ENCODE data around the gene FBLN1. TPM values are rescaled to one million over a fixed set of nuclear protein-coding genes. Genes with fewer than 3 reads are reported as not detected.

The FBLN1 gene
- total RNA-seq, 1 experiment from 2014 or later: 183 TPM

- DNase-seq (ENCODE audit: low spot score) (no peak), ATAC-seq (peak; percentile 45; the same call in 1 of the 2 replicates)
- ChIA-PET POLR2A (interaction anchor here (0.6 kb wide), 1 partner anchor 757 kb away, joined by 4 read pairs; no protein-coding TSS in a partner anchor), CTCF (interaction anchor here (0.5 to 2.5 kb wide), 10 partner anchors 12 to 360 kb away, joined by 3 to 10 read pairs (median 3); partner anchors contain the start of genes RIBC2, SMC1B and UPK3A)
- Mint-ChIP-seq H3K4me3 (no peak overlapping the region), H3K27ac (no peak overlapping the region; the same call in 1 of the 2 replicates), H3K9me3 (peaks cover 5% of the 10 kb centered on the region), H3K4me1 (peaks cover 10% of the 10 kb centered on the region), H3K27me3 (ENCODE audit: low read depth) (no peaks in the 10 kb centered on the region), H3K36me3 (peaks cover 66% of the 10 kb centered on the region)
- TF ChIP-seq MXD4 (CRISPR knock-in tag; IDR thresholded peaks at IDR 0.05; ENCODE audit: borderline replicate concordance) (no peak), ZNF396 (CRISPR knock-in tag; IDR thresholded peaks at IDR 0.05; ENCODE audit: borderline replicate concordance) (no peak), ZMAT4 (CRISPR knock-in tag; IDR thresholded peaks at IDR 0.05) (no peak), RORB (CRISPR knock-in tag; IDR thresholded peaks at IDR 0.05) (no peak)
Observed at GRCh38 chr22:45552580-45553350, 50.1 kb downstream of the FBLN1 start.

GRCh38 chr22:45553351-45554039 lies 50.8 kb downstream of the FBLN1 start:
- Mint-ChIP-seq H3K36me3 (peaks cover 66% of the 10 kb centered on the region), H3K27me3 (ENCODE audit: low read depth) (no peaks in the 10 kb centered on the region), H3K9me3 (peaks cover 11% of the 10 kb centered on the region), H3K4me1 (peaks cover 10% of the 10 kb centered on the region), H3K27ac (peak overlapping the region; percentile 42; the same call in 1 of the 2 replicates), H3K4me3 (no peak overlapping the region)
- peak; percentile 87 for DNase-seq (ENCODE audit: low spot score)
- POLR2A ChIA-PET: no interaction called here
- ATAC-seq: peak; percentile 75
- CTCF ChIA-PET: interaction anchor here (0.5 to 2.5 kb wide), 10 partner anchors 14 to 269 kb away, joined by 3 to 10 read pairs (median 4); partner anchors contain the start of gene UPK3A
- TF ChIP-seq ZNF423 (CRISPR knock-in tag; IDR thresholded peaks at IDR 0.05): no peak
- TF ChIP-seq ZNF317 (CRISPR knock-in tag; IDR thresholded peaks at IDR 0.05; ENCODE audit: borderline replicate concordance, low read depth): no peak
- TF ChIP-seq SOX15 (CRISPR knock-in tag; IDR thresholded peaks at IDR 0.05): no peak
- TF ChIP-seq RORB (CRISPR knock-in tag; IDR thresholded peaks at IDR 0.05): no peak
- no peak for TF ChIP-seq CREB1 (CRISPR knock-in tag; IDR thresholded peaks at IDR 0.05)
- no peak for TF ChIP-seq ZNF232 (CRISPR knock-in tag; IDR thresholded peaks at IDR 0.05)
- TF ChIP-seq ATF6 (CRISPR knock-in tag; IDR thresholded peaks at IDR 0.05): no peak
- peak; percentile 84 for TF ChIP-seq ETV6 (CRISPR knock-in tag; IDR thresholded peaks at IDR 0.05)
- TF ChIP-seq ZBTB43 (CRISPR knock-in tag; IDR thresholded peaks at IDR 0.05): peak; percentile 84
- no peak for TF ChIP-seq CBFB (CRISPR knock-in tag; IDR thresholded peaks at IDR 0.05; ENCODE audit: low read depth)
- no peak for TF ChIP-seq E2F4 (CRISPR knock-in tag; IDR thresholded peaks at IDR 0.05; ENCODE audit: borderline replicate concordance, low read depth)
- no peak for TF ChIP-seq CDX4 (CRISPR knock-in tag; IDR thresholded peaks at IDR 0.05; ENCODE audit: borderline replicate concordance)
- TF ChIP-seq PREB (CRISPR knock-in tag; IDR thresholded peaks at IDR 0.05; ENCODE audit: borderline replicate concordance): no peak
- no peak for TF ChIP-seq ATF2 (CRISPR knock-in tag; IDR thresholded peaks at IDR 0.05; ENCODE audit: borderline replicate concordance, low read depth)
- no peak for TF ChIP-seq NFATC4 (CRISPR knock-in tag; IDR thresholded peaks at IDR 0.05)
- TF ChIP-seq GABPB1 (CRISPR knock-in tag; IDR thresholded peaks at IDR 0.05): no peak
- TF ChIP-seq CREM (CRISPR knock-in tag; IDR thresholded peaks at IDR 0.05): no peak
